Stimulated activated CD4-positive, alpha-beta T cell treated with anti-CD3 and anti-CD28 coated beads, Interleukin-2, amount 100 ng/mL, for 4 hours (primary cell): Measurements from ENCODE around the gene INPP4B.
"Not testable (repeated sequence)": the region's sequence is repeated elsewhere in the genome, so short reads cannot be mapped to it uniquely, and the experiment has no call there.

Experiments
- DNase-seq: peaks from one replicate; pipeline ENCODE4 v3.0.0-alpha.2; 2020; ENCODE audit warnings: low read depth

Gene INPP4B

GRCh38 chr4:142824368-142824767 is 21.7 kb downstream of the INPP4B start:
- no peak for DNase-seq

GRCh38 chr4:142823796-142824195 is 22.3 kb downstream of the INPP4B start:
- DNase-seq: no peak

DNA sequence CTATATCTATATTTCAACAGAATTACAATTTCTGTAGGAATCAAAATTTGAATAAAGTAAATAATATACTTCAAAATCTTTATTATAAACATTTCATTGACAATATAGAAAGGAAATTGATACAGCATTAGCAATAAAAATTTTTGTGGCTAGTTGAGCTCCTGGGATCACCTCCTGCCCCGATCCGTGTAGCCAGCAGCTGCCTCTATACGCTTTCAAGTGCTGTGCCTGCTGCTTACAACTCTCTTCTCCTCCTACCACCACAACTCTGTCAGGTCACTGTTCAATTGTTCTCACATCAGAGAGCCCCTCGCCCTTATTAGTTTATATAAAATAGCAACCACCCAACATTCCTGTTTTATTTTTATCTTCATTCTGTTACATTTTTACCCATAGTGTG is 27.6 kb downstream of the INPP4B start:
- no peak for DNase-seq

DNA sequence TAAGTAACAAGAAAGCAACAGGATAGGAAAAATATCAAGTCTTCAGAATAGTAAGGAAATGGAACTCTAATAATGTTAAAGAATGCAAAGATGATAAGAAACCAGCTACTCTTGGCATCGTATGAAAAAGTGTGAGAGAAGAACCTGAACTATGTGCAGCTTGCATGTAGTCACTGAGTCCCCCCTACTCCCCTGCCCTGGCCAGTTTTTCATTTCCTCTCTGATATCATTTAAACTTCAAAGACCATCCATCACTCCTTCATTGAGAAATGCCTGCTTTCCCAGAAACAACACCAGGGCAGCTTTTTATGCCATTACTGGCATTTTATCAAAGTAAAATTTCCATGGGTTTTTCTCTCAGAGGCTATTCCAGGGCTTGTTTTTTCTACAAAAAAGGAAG is 28.1 kb downstream of the INPP4B start:
- no peak for DNase-seq

DNA sequence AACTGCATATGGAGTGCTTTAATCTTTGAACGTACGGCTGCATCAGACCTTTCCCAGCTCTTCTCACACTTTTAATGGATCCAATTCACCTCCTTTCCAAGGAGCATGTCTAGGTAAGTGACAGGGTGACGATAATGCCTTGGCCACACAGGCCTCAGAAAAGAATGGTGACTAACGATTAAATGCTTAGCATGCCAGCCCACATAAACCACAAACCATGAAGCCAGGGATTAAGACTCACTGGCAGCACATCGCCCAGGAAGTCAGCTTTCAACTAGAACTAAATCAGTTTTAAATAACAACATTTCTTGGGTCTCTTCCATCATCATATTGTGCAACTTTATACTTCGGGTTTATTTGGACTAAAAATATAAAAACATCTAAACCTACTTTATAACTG is 28.7 kb downstream of the INPP4B start:
- peak; percentile 13 for DNase-seq

GRCh38 chr4:142815834-142816233 is 30.3 kb downstream of the INPP4B start:
- DNase-seq: no peak

DNA sequence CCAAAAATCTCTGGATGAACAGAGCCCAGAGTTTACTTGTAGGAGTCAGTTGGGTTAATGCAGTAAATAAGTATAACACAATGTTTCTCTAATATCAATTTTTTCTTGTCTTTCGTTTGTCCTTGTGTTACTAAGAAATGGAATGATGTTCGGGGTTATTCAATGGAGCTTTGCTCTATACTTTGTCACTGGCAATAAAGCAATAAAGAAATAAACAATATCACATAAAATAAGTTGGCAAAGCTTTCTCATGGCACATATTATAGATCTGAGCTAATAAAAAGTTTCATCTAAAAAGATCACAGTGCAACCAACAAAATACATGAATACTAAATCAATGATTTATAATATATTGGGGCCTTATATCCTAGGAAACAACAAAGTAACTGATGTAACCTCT is 32.7 kb downstream of the INPP4B start:
- DNase-seq: no peak

GRCh38 chr4:142812091-142812490 is 34.0 kb downstream of the INPP4B start:
- no peak for DNase-seq

DNA sequence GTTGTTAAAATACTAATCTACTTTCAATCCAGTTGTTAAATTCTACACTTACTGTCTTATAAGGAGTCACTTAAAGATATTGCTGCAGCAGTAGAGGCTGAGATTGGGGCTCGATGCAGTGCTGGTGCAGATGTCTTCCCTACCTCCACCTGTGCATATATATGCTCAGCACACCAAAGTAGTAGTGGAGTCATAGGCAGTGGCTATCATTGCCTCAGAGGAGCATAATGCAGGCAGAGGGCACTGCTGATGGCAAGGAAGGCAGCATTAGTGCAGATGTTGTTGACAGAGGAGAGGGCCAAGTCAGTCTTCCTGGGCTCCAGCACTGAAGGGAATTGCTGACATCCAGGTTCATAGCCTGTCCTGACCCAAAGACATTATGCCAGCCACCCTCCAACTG is 35.1 kb downstream of the INPP4B start:
- DNase-seq: no peak

- no peak for DNase-seq
Measured at GRCh38 chr4:142809559-142809958, 36.5 kb downstream of the INPP4B start.

DNA sequence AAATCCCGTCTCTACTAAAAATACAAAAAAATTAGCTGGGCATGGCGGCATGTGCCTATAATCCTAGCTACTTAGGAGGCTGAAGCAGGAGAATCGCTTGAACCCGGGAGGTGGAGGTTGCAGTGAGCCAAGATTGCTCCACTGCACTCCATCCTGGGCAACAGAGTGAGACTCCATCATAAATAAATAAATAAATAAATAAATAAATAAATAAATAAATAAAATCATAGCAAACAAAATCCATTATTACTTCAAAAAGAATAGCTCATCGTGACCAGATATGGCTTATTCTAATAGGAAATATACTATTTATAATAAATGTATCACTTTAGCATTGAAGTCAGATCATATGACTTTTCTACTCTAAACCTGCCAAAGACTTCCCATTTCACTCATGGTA is 42.2 kb downstream of the INPP4B start:
- not testable (repeated sequence) for DNase-seq

DNA sequence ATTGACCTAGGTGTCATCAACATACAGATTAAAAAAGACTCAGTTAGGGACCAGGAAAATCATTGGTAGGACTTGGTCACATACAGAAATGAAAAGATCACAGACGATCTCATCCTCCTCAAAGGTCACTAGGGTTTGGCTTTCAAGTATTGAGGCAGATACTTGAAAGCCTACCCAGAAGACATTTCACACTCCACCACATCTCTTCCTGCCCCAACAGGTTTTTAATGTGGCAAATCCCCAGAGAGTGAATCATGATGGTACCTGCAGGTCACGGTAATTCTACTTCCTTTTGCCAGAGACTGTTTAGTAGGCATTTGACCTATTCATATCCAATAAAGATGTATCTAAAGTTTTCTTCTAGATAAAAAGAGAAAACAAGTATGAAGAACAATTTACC is 44.1 kb downstream of the INPP4B start:
- DNase-seq: no peak

GRCh38 chr4:142781114-142781513 is 65.0 kb downstream of the INPP4B start:
- no peak for DNase-seq

DNA sequence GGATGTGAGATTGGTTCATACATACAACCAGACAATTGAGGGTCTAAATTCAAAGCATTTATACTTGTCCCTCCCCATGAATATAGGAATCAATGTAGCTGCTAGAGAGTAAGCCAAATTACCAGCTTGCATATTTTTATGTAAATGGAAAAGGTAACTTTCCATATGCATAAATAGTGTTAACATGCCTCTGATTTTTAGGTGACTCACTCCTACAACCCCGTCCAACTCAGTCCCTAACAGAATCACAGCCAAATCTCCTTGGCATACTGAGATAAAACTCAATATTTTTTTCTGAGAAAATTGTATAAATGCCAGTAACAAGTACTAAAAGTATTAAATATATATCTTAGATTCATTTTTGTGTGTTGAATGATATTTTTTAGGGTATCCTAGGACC is 67.2 kb downstream of the INPP4B start:
- no peak for DNase-seq

GRCh38 chr4:142778430-142778829 is 67.7 kb downstream of the INPP4B start:
- DNase-seq: no peak

- DNase-seq: no peak
Measured at GRCh38 chr4:142777045-142777743, 68.9 kb downstream of the INPP4B start.

DNA sequence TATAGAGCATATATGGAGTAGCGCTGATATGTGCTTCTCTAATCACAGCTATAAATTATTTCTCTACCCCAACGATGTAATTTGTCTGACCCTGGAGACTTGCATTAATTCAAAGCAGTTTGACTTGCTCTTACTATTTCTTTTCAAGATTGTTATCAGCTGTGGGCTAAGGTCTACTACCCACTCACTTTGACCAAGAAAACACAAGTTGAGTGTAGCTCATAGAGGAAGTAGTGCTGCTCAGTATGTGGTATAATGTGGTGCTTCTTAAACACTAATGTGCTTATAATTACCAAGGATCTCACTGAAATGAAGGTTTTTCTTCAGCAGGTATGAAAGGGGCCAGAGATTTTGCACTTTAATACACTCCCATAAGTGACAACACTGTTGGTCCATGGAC is 70.1 kb downstream of the INPP4B start:
- DNase-seq: no peak

DNA sequence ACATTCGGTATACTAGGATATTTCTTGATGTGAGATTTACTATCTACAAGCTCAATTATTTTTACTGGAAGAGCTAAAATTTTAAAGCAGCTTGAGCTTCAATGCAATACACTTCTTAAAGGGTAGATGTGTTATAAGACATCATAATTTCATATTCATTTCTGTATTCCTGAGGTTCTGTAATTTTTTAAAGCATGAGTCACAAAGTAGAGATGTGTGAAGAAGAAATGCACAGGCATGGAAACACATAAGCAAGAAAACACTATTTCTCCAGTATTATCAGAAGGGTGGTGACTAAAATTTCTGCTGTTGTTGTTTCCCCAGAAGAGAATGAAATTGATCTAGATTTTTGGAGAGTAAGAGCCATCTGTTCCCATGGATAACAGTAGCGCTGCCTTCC is 72.6 kb downstream of the INPP4B start:
- no peak for DNase-seq

DNA sequence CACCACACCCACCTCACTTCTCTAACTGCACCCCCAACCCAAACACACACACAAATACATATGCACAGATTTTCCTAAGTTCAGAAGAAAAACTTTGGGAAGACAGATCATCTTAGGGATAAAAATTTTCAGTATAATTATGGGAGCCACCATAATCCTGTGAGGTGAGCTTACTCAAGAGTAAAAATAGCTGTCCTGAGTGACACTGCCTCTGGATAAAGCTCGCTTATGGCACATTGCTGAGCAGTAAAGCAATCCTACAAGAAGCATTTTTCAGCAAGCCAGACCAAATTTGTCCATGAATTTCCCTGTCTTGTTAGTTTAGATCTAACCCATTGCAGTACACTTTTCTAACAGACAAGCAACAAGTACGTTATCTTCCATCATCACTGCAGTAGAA is 83.8 kb downstream of the INPP4B start:
- DNase-seq: no peak

GRCh38 chr4:142752202-142752786 is 93.8 kb downstream of the INPP4B start:
- no peak for DNase-seq

- DNase-seq: no peak
Measured at GRCh38 chr4:142743121-142743825, 102.8 kb downstream of the INPP4B start.

GRCh38 chr4:142741995-142742394 is 104.1 kb downstream of the INPP4B start:
- no peak for DNase-seq

DNA sequence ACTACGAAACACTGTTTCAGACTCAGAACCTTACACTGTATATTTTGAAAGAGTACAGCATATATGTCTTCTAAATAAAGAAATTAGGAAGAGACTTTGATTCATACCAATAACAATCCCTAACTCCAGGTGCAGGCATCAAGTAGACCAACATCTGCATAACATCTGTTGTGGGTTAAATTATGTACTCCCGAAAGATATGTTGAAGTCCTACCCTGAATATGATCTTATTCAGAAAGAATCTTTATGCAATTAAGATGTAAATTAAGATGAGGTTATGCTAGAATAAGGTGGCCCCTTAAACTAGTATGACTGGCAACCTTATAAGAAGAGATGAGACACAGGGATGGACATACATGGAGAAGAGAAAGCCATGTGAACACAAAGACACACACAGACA is 117.9 kb downstream of the INPP4B start:
- no peak for DNase-seq

DNA sequence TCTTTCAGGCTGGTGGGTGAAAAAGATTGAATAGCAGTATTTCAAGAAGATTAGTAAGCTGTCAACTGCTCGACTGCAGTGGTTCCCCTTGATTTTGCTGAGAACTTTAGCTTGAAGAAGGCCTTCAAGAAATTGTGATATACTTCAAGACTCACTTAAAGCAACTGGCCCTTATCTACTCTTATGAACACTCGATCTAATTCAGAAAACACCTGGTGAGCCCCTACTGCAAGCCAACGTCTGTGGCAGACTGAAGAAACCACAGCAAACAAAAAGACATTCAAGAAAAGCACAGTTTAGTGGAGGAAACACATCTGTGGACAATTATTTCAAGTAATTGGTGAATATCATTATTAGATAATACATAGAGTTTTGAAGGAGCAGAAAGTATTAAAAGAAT is 119.0 kb downstream of the INPP4B start:
- no peak for DNase-seq
